Adrenal gland (tissue), 12 donors: ENCODE data around the gene C1D. TPM values are rescaled to one million over a fixed set of nuclear protein-coding genes. Genes with fewer than 3 reads are reported as not detected.

ENCODE experiments used
- DNase-seq, 7 donors: peaks; one replicate each; pipeline ENCODE4 v3.0.0-alpha.2; 2019 to 2020
- H3K27ac ChIP-seq, 5 donors: fragments of 200-600 bp; sonication (generic) in 4 of 5; 1 replicate in 3 of 5; 2 replicates in 2 of 5; pipeline versions ENCODE4 v1.5.1 to v1.8.0; 2016 to 2020; ENCODE audit warnings: mild to moderate bottlenecking in 1 of 5
- H3K27me3 ChIP-seq: fragments of 200-600 bp; 2 replicates; pipeline ENCODE4 v1.8.0; 2021
- H3K36me3 ChIP-seq, 2 donors: fragments of 200-600 bp; replicated peaks in 1 of 2; 1 replicate in 1 of 2; 2 replicates in 1 of 2; pipeline versions ENCODE4 v1.5.1 to v1.8.0; 2018 to 2022
- H3K4me1 ChIP-seq, 2 donors: fragments of 200-600 bp; replicated peaks in 1 of 2; 1 replicate in 1 of 2; 2 replicates in 1 of 2; pipeline versions ENCODE4 v1.5.1 to v1.8.0; 2018 to 2021
- H3K4me3 ChIP-seq, 4 donors: fragments of 200-600 bp; sonication (generic) in 3 of 4; one replicate each; pipeline ENCODE4 v1.5.1; 2016 to 2018
- H3K9me3 ChIP-seq, 3 donors: fragments of 200-600 bp; sonication (generic) in 1 of 3; replicated peaks in 1 of 3; 1 replicate in 2 of 3; 2 replicates in 1 of 3; pipeline versions ENCODE4 v1.5.1 to v1.8.0; 2016 to 2021
- CTCF ChIP-seq, 6 experiments: fragments of 450-650 bp in 4 of 6; fragments of 200-600 bp in 2 of 6; sonication (generic) in 1 of 6; IDR thresholded peaks; 1 replicate in 5 of 6; 2 replicates in 1 of 6; pipeline versions ENCODE4 v1.5.1 to v1.8.0; 2016 to 2021; ENCODE audit warnings: antibody characterized with exemption in 6 of 6, mild to moderate bottlenecking in 2 of 6, moderate library complexity in 1 of 6
- POLR2A ChIP-seq, 2 donors: fragments of 450-650 bp; IDR thresholded peaks; one replicate each; pipeline ENCODE4 v1.6.1; 2017; ENCODE audit warnings: antibody characterized with exemption in 2 of 2, mild to moderate bottlenecking in 2 of 2, moderate library complexity in 1 of 2
- WGBS, 4 donors: extraction: QIAGEN DNeasy Blood & Tissue Kit in 2 of 4; methylation state at CpG; one replicate each; pipeline versions ENCODE4 v1.1.5 to v1.1.7; 2013 to 2017; 5-methylcytosine and 5-hydroxymethylcytosine counted together
- intact Hi-C, 2 donors: fragments of 100-400 bp; cut with DNase I; formaldehyde crosslinking; loops; one replicate each; pipeline versions ENCODE4 v1.14.1 to v1.15.0; 2022 to 2023
- polyA plus RNA-seq, 3 donors: library from polyadenylated mRNA; stranded (reverse); fragments of 200-250 nt in 2 of 3; fragments of 350-450 nt in 1 of 3; fragmentation: Illumina TruSeq in 1 of 3; extraction: RNeasy Lipid Tissue Mini Kit (QIAGEN cat#74804) in 1 of 3; gene quantifications; one replicate each; pipeline ENCODE4 v1.2.3, GENCODE V29; 2013 to 2014
- total RNA-seq, 9 donors: library from RNA; depleted of rRNA in 4 of 9; stranded (reverse); fragments of >200 nt in 4 of 9; fragments of 120-200 nt in 1 of 9; fragmentation: NEBNext Ultra II Directional in 1 of 9; extraction: Animal tissue kit (Norgen Biotek cat#: 25700) in 1 of 9; gene quantifications; one replicate each; pipeline versions ENCODE4 v1.1.0 to v1.2.4, GENCODE V29; 2013 to 2023
- donor health status: healthy with polysubstance abuse.
- donor health status: Bipolar disorder and iron deficiency.
- donor health status: DM: yes; HTN: yes; CAD: no.
- donor health status: DM: no; HTN: no; CAD: no.
- donor health status: DM: no; HTN: no; CAD: no.
- donor health status: DM: yes; HTN: yes; CAD: no.

Gene C1D
- total and polyA plus RNA-seq, 12 donors = 7.3 to 77.8 (median 22.9) TPM

GRCh38 chr2:68018727-68019126, 44.1 kb downstream of the C1D start:
- no peaks in the 10 kb centered on the region for H3K4me1 ChIP-seq
- TF ChIP-seq POLR2A (IDR thresholded peaks at IDR 0.05) (no peak), CTCF (IDR thresholded peaks at IDR 0.05) (no peak)
- H3K9me3 ChIP-seq = no peaks in the 10 kb centered on the region
- H3K27me3 ChIP-seq = no peaks in the 10 kb centered on the region
- no peaks in the 10 kb centered on the region for H3K36me3 ChIP-seq
- WGBS, 4 donors = 75 to 88% (median 82%) methylated on average over 4 of the region's 4 CpGs
- intact Hi-C loops = no loop called here
- no peak overlapping the region for H3K27ac ChIP-seq
- DNase-seq = no peak
- no peak overlapping the region for H3K4me3 ChIP-seq

- WGBS, 4 donors = 79 to 86% (median 84%) methylated on average over 3 to 5 of the region's 5 CpGs
- no peaks in the 10 kb centered on the region for H3K36me3 ChIP-seq
- no peaks in the 10 kb centered on the region for H3K27me3 ChIP-seq
- no peak overlapping the region for H3K4me3 ChIP-seq
- no peak for DNase-seq
- H3K9me3 ChIP-seq = no peaks in the 10 kb centered on the region
- intact Hi-C loops = no loop called here
- H3K27ac ChIP-seq = no peak overlapping the region
- TF ChIP-seq POLR2A (IDR thresholded peaks at IDR 0.05) = no peak
- no peak for TF ChIP-seq CTCF (IDR thresholded peaks at IDR 0.05)
- no peaks in the 10 kb centered on the region for H3K4me1 ChIP-seq
Measured at GRCh38 chr2:68009526-68009925, 53.3 kb downstream of the C1D start.

GRCh38 chr2:68000170-68000825, 62.5 kb downstream of the C1D start:
- 78 to 90% (median 83%) methylated on average over 7 to 8 of the region's 8 CpGs for WGBS, 4 donors
- Histone ChIP-seq H3K27me3 (no peaks in the 10 kb centered on the region), H3K4me1 (no peaks in the 10 kb centered on the region), H3K36me3 (no peaks in the 10 kb centered on the region), H3K27ac (no peak overlapping the region), H3K4me3 (no peak overlapping the region), H3K9me3 (no peaks in the 10 kb centered on the region)
- intact Hi-C loops = no loop called here
- TF ChIP-seq CTCF (IDR thresholded peaks at IDR 0.05) (no peak), POLR2A (IDR thresholded peaks at IDR 0.05) (no peak)
- no peak for DNase-seq

GRCh38 chr2:67999332-67999731, 63.5 kb downstream of the C1D start:
- intact Hi-C loops = no loop called here
- H3K27ac ChIP-seq = no peak overlapping the region
- WGBS, 4 donors = 85 to 100% (median 89%) methylated on average over 3 of the region's 3 CpGs

More at GRCh38 chr2:67999332-67999731, 63.5 kb downstream of the C1D start:
- Histone ChIP-seq H3K27me3 (no peaks in the 10 kb centered on the region), H3K4me3 (no peak overlapping the region), H3K4me1 (no peaks in the 10 kb centered on the region), H3K36me3 (no peaks in the 10 kb centered on the region), H3K9me3 (no peaks in the 10 kb centered on the region)
- no peak for DNase-seq
- TF ChIP-seq CTCF (IDR thresholded peaks at IDR 0.05) (no peak), POLR2A (IDR thresholded peaks at IDR 0.05) (no peak)
